Measurements from ENCODE around the gene DAND5.

The DAND5 gene

DNA sequence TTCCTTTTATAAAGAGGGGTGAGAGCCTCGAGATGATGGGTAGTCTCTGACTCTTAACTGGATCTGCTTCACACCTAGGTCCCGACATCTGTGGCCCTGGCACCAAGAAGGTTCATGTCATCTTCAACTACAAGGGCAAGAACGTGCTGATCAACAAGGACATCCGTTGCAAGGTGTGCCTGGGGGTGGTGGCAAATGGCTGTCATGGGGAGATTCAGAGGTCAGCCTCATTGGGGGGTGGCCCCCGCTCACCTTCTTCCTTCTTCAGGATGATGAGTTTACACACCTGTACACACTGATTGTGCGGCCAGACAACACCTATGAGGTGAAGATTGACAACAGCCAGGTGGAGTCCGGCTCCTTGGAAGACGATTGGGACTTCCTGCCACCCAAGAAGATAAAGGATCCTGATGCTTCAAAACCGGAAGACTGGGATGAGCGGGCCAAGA, 29.4 kb upstream of the DAND5 start:
- TF ChIP-seq, protein P1, sequence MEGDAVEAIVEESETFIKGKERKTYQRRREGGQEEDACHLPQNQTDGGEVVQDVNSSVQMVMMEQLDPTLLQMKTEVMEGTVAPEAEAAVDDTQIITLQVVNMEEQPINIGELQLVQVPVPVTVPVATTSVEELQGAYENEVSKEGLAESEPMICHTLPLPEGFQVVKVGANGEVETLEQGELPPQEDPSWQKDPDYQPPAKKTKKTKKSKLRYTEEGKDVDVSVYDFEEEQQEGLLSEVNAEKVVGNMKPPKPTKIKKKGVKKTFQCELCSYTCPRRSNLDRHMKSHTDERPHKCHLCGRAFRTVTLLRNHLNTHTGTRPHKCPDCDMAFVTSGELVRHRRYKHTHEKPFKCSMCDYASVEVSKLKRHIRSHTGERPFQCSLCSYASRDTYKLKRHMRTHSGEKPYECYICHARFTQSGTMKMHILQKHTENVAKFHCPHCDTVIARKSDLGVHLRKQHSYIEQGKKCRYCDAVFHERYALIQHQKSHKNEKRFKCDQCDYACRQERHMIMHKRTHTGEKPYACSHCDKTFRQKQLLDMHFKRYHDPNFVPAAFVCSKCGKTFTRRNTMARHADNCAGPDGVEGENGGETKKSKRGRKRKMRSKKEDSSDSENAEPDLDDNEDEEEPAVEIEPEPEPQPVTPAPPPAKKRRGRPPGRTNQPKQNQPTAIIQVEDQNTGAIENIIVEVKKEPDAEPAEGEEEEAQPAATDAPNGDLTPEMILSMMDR (IDR thresholded peaks at IDR 0.05; ENCODE audit: low read depth, low read length), result no peak
- H3K4me3 ChIP-seq (ENCODE audit: low read depth, low read length), result peak overlapping the region; percentile 99

DNA sequence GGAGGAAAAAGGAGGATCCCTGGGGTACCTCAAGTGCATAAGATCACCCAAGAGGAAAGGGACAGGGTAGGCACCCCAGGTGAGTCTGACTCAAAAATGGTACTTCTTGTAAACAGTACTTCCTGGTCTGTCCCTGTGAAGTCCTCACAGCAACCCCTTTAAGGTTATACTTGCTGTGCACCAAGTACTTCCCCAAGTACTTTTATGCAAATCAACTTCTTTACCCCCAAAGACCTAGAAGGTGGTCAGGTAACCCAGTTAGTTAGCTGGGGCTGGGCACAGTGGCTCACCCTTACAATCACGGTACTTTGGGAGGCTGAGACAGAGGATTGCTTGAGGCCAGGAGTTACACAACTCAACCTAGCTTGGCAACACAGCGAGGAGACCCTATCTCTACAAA, 28.5 kb upstream of the DAND5 start:
- H3K4me3 ChIP-seq (ENCODE audit: low read depth, low read length), result no peak overlapping the region
- TF ChIP-seq, protein P1 (IDR thresholded peaks at IDR 0.05; ENCODE audit: low read depth, low read length), result no peak

DNA sequence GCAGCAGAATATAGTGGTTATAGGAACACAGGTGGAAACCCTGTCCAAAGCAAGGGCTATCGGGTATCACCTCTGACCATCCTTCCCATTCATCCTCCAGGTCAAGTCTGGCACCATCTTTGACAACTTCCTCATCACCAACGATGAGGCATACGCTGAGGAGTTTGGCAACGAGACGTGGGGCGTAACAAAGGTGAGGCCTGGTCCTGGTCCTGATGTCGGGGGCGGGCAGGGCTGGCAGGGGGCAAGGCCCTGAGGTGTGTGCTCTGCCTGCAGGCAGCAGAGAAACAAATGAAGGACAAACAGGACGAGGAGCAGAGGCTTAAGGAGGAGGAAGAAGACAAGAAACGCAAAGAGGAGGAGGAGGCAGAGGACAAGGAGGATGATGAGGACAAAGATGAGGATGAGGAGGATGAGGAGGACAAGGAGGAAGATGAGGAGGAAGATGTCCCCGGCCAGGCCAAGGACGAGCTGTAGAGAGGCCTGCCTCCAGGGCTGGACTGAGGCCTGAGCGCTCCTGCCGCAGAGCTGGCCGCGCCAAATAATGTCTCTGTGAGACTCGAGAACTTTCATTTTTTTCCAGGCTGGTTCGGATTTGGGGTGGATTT, 25.8 kb upstream of the DAND5 start:
- no peak overlapping the region for H3K4me3 ChIP-seq (ENCODE audit: low read depth, low read length)
- TF ChIP-seq, protein P1 (IDR thresholded peaks at IDR 0.05; ENCODE audit: low read depth, low read length), result no peak

DNA sequence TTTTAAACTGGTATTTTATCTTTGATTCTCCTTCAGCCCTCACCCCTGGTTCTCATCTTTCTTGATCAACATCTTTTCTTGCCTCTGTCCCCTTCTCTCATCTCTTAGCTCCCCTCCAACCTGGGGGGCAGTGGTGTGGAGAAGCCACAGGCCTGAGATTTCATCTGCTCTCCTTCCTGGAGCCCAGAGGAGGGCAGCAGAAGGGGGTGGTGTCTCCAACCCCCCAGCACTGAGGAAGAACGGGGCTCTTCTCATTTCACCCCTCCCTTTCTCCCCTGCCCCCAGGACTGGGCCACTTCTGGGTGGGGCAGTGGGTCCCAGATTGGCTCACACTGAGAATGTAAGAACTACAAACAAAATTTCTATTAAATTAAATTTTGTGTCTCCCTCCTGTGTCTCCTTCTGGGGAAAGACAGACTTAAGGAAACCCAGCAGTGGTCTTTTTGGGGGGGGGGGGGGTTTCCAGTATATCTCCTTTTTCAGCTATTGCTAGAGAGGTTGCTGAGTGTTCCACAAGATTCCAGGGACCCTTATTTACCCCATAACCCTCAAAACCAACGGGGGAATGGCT, 25.2 kb upstream of the DAND5 start:
- TF ChIP-seq, protein P1 (IDR thresholded peaks at IDR 0.05; ENCODE audit: low read depth, low read length), result no peak
- no peak overlapping the region for H3K4me3 ChIP-seq (ENCODE audit: low read depth, low read length)

DNA sequence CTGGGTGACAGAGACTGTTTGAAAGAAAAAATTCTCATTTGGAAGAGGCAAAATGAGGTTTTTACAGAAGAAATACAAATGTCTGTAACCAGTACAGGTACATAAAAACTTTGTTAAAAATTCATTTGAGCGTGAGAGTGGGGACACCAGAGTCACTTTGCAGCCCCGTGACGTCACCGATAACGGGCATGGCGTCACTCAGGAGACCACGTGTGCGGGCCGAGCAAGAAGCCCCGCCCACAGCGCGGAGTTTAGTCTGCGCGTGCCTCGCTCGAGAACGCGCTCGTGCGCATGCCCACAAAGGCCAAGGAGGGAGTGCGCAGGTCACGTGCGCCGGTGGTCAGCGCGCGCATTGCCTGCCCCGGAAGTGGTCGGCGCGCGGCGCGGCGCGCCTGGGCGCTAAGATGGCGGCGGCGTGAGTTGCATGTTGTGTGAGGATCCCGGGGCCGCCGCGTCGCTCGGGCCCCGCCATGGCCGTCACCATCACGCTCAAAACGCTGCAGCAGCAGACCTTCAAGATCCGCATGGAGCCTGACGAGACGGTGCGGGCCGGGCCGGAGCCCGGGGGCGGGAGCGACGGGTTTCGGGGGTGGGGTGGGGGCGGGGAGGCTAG, 23.8 kb upstream of the DAND5 start, which contains the start of gene RAD23A:
RAD23A (plus strand) TSS at position 384 of the 613 bp plus-strand sequence; CDS start at position 471, 87 bp downstream.
- TF ChIP-seq, protein P1 (IDR thresholded peaks at IDR 0.05; ENCODE audit: low read depth, low read length), result no peak
- peak within 1 kb of the TSS; percentile 75 for H3K4me3 ChIP-seq (ENCODE audit: low read depth, low read length)

DNA sequence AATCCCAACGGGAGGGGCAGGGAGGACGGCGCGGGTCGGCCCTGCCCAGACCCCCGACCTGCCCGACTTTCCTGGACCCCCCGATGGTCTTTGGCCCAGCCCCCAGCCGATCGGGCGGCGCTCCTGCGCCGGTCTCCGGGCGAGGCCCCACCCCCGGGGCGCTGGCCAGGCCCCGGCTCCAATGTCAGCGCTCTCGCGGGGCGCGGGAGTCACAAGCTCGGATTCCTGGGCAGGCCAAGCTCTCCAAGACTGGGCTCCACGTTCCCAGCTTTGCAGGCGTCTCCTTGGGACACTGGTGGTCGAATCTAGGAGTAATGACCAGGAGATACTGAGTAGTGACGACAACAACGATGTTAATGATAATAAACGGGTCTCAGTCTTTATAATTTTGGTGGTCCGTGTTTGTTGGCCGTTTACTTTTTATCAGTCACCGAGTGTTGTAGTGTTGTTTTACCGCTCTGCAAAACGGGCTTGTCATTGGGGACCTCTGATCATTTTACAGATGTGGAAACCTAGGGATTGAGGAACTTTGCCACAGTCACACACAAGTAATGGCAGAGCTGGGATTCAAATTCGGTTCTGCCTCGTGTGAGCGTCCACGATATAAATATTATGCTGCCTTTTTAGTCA, 23.2 kb upstream of the DAND5 start:
- TF ChIP-seq, protein P1 (IDR thresholded peaks at IDR 0.05; ENCODE audit: low read depth, low read length), result no peak
- peak overlapping the region; percentile 75 for H3K4me3 ChIP-seq (ENCODE audit: low read depth, low read length)

Measured in WI38 (cell line).